ENCODE results near the gene PSMA1.
A peak's percentile ranks its signal among the peaks of the same experiment; 100 is the strongest.

PSMA1 gene

GRCh38 chr11:14529951-14530350 lies 9.8 kb upstream of the PSMA1 start:
- no peak for DNase-seq (ENCODE audit: low spot score)

DNA sequence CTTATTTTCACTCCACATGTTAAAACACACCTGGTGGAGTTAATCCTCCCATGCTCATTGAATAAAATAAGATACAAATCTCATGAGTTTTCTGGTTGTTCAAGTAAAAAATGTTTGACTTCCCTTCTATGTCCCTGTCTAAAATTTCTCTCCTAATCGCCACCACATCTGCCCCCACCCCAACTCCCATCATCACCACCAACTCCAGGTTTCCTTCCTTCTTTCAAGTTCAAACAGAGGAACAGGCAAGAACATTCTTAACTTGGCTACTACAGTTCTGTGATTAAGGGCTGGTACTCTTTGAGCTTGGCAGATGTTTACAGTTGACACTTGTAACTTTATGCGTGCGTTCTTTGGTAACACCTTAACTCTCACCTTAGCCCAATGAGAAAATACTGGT lies 9.1 kb upstream of the PSMA1 start:
- DNase-seq (ENCODE audit: low spot score) = no peak

- no peak for DNase-seq (ENCODE audit: low spot score)
These were observed 2.6 kb upstream of the PSMA1 start for GRCh38 chr11:14522801-14523200.

DNA sequence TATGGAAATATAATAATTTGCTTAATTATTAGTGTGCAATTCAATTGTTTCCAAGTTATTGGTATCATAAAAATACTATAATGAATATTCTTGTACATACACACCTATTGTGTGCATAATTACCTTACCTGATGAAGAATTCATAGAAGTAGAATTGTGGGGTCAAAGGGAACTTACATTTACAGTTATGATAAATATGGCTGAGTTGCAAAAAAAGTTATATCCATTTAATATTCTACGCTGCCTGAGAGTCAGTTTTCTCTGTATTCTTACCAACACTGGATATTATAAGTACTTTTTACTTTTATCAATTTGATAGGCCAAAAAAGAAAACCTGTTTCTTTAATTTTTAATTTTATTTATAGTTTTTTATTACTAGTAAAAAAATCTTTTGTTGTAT lies 2.1 kb upstream of the PSMA1 start:
- DNase-seq (ENCODE audit: low spot score) = no peak

GRCh38 chr11:14520747-14521151 lies 563 bp upstream of the PSMA1 start:
- no peak for DNase-seq (ENCODE audit: low spot score)

DNA sequence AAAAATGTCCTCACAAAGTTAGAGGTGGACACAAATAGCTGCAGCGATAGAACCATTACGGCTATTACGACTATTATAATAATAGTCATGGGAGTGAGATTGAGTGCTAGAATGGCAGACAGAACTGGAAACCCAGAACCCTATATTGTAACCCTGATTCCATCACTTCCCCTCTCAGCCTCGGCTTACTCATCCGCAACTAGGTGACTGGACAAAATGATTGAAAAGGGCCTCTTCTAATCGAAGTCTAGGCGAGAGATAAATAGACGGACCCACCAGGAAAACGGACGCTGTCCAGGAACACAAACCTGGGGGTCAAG lies 629 bp downstream of the PSMA1 start:
- no peak for DNase-seq (ENCODE audit: low spot score)

GRCh38 chr11:14518820-14519219 lies 1.4 kb downstream of the PSMA1 start:
- no peak for DNase-seq (ENCODE audit: low spot score)

- no peak for DNase-seq (ENCODE audit: low spot score)
These were observed 6.4 kb downstream of the PSMA1 start for GRCh38 chr11:14513800-14514199.

DNA sequence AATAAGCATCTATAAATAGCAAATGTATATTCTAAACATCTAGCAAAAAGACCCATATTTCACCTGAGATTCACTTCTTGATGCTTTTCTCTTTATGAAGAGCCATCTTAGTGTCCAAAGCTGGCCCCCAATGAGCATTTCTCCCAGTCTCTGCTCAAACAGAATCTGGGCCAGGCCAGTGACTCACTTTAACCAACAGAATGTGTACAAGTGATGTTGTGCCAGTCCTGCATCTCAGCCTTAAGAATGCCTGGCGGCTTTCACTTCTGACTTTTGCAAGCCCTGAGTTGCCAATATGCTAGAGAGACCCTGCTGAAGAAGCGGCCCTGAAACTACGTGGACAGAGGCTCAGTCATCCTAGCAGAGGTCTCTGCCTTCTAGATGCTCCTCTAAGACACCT lies 13.7 kb downstream of the PSMA1 start:
- DNase-seq (ENCODE audit: low spot score) = no peak

GRCh38 chr11:14503023-14503422 lies 17.2 kb downstream of the PSMA1 start:
- DNase-seq (ENCODE audit: low spot score) = no peak

DNA sequence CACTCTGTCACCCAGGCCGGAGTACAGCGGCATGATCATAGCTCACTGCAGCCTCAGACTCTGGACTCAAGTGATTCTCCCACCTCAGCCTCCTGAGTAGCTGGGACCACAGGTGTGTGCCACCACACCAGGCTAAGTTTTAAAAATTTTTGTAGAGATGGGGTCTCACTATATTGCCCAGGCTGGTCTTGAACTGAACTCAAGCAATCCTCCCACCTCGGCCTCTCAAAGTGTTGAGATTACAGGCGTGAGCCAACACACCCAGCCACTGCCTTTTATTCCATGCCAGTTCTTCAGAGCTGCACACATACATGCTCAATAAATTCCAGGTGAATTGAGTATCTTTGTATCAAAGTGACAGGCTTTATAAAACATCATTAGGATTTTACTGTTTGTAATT lies 18.1 kb downstream of the PSMA1 start:
- DNase-seq (ENCODE audit: low spot score) = no peak

GRCh38 chr11:14500181-14500651 lies 20.0 kb downstream of the PSMA1 start:
- DNase-seq (ENCODE audit: low spot score) = peak; percentile 18

DNA sequence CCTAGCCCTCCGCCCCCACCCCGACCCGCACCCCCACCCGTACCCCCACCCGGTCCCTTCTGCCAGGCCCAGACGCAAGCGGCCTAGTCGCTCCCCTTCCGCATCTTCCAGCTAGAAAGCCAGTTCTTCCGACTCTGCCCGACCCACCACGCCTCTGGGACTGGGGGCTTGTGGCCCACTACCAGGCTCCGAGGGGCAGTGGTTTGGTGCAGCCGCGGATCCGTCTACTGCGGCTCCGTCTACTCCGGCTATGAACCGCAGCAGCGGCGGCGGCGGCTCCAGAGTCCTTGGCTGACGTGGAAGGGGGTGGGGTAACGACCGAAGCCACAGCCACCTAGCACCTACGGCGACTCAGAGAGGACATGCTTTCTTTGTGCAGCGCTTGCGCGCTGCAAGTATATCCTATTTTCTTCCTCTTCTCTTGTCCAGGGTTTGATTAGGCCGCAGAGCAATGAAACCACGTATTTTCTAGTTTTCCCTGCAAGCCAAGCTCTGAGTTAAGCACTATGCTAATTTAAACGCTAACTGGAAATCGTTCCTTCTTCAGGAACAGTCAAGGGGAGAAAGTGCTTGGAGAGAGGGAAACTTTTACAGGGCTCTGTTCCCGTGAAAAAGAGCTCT lies 20.5 kb downstream of the PSMA1 start, which contains the start of gene COPB1:
Gene COPB1 (minus strand): TSS at position 252 of the 621 bp plus-strand sequence. CDS start 883 bp downstream, outside the sequence.
- DNase-seq (ENCODE audit: low spot score) = peak; percentile 89

- DNase-seq (ENCODE audit: low spot score) = peak; percentile 64
These were observed 21.0 kb downstream of the PSMA1 start for GRCh38 chr11:14499178-14499559.

GRCh38 chr11:14480716-14481115 lies 39.5 kb downstream of the PSMA1 start:
- DNase-seq (ENCODE audit: low spot score) = no peak

GRCh38 chr11:14471127-14471526 lies 49.1 kb downstream of the PSMA1 start:
- no peak for DNase-seq (ENCODE audit: low spot score)

- DNase-seq (ENCODE audit: low spot score) = no peak
These were observed 56.6 kb downstream of the PSMA1 start for GRCh38 chr11:14463623-14464022.

DNA sequence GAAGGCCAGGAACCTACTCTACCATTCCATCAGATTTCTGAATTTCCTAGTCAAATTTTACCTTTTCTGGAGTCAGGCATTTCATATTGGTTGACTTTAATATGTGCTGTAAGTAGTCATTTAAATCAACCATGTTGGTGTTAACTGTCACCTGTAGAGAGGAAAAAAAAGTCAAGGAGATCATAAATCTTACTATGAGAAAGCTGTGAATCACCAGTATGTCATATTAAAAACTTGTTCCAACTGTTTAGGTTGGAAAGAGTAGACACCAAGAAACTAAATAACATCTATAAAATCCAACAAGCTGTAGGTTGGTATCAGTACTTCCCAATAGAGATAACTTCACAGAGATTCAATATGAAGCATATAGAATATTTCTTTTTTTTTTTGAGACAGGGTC lies 60.0 kb downstream of the PSMA1 start:
- no peak for DNase-seq (ENCODE audit: low spot score)

- no peak for DNase-seq (ENCODE audit: low spot score)
These were observed 61.8 kb downstream of the PSMA1 start for GRCh38 chr11:14458377-14458776.

GRCh38 chr11:14455648-14456430 lies 64.3 kb downstream of the PSMA1 start:
- DNase-seq (ENCODE audit: low spot score) = no peak

Measured in D341Med (cell line).